Measurements from ENCODE around the gene VIL1. TPM values are rescaled to one million over a fixed set of nuclear protein-coding genes. Genes with fewer than 3 reads are reported as not detected.

The VIL1 gene
- total RNA-seq, 2 donors from 2014 or later = 15.3 to 15.8 TPM

DNA sequence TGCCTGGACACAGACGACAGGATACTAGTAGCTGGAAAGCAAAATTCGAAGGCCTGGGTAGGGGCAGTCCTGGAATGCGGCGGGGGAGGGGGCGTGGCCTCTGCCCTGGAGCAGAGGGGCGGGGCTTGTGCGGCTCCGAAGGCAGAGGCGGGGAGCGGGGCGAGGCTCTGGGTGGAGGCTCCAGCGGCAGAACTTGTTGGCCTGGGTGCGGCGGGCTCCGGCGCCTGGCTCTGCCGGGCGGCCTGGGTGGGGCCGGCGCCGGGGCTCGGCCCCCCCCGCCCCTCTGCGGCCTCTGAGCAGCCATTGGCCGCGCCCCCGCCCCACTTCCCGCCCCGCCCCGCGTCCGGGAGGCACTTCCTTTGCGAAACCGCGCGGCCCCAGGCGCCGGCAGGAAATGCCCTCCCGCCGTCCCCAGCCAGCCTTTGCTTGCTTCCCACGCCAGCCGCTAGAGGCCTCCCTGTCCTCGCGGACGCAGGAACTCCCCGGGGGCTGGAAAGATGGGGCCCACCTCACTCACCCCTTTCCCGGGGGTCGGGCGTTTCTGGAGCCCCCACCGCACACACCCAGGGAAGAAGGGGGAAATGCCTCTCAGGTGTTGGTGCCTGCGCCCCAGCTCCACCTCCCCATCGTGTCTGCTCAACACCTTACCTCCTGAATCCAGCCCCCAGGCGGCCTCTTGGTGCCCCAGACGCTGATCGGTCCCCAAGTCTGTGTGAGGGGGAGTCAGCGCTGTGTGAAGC lies 12.5 kb upstream of the VIL1 start:
- peak overlapping the region; percentile 59 to 87 (median 83) for H3K27ac ChIP-seq
- intact Hi-C loops (cut with DNase I) = no loop called here
- ATAC-seq (peak; percentile 92), DNase-seq (peak; percentile 97 to 98 (median 97))
- no peak overlapping the region for H3K4me3 ChIP-seq
- TF ChIP-seq POLR2A (IDR thresholded peaks at IDR 0.05) = peak; percentile 47 to 65 (median 53)
- TF ChIP-seq, protein P1, sequence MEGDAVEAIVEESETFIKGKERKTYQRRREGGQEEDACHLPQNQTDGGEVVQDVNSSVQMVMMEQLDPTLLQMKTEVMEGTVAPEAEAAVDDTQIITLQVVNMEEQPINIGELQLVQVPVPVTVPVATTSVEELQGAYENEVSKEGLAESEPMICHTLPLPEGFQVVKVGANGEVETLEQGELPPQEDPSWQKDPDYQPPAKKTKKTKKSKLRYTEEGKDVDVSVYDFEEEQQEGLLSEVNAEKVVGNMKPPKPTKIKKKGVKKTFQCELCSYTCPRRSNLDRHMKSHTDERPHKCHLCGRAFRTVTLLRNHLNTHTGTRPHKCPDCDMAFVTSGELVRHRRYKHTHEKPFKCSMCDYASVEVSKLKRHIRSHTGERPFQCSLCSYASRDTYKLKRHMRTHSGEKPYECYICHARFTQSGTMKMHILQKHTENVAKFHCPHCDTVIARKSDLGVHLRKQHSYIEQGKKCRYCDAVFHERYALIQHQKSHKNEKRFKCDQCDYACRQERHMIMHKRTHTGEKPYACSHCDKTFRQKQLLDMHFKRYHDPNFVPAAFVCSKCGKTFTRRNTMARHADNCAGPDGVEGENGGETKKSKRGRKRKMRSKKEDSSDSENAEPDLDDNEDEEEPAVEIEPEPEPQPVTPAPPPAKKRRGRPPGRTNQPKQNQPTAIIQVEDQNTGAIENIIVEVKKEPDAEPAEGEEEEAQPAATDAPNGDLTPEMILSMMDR (IDR thresholded peaks at IDR 0.05) = peak; percentile 61 to 94 (median 91)
- H3K9me3 ChIP-seq = no peaks in the 10 kb centered on the region
- H3K27me3 ChIP-seq = no peaks in the 10 kb centered on the region
- peaks cover 7 to 14% of the 10 kb centered on the region in 2 donors for H3K36me3 ChIP-seq (replicated peaks in 1 of 2; ENCODE audit: insufficient read depth in 1 of 2, low read depth in 2 of 2)
- 0% methylated on average over 11 to 45 of the region's 56 CpGs for WGBS, 2 donors
- peaks cover 49% of the 10 kb centered on the region for H3K4me1 ChIP-seq

DNA sequence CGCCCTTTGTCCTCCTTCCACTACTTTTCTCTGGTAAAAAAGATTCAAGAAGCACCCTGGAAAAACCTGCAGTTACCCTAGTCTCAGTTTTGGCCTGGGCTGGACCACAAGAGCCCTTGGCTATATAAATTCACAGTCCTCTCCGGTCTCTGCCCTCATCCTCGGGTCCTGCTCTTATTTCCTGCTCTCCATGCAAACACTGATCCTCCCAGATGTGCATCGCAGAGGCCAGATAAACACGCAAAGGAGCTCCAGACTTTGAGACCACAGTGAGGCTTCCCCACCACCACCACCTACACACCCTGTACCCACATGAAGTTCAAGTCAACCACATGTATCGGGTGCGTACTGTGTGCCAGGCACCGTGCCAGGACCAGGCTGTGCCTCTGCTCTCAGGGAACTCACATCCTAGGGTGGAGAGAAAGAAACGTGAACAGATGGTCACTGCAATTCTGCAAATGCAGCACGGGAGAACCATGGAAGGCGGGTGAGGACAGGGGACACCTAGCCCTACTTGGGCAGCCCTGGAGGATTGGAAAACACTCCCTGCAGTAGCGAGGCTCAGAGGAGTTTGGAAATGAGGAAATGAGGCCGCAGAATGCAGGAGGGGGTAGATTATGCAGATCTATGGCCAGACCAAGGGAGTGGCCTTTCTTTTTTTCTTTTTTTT lies 11.8 kb upstream of the VIL1 start:
- peak; percentile 20 for ATAC-seq
- peak overlapping the region; percentile 59 to 87 (median 83) for H3K27ac ChIP-seq
- H3K36me3 ChIP-seq (replicated peaks in 1 of 2; ENCODE audit: insufficient read depth in 1 of 2, low read depth in 2 of 2) = peaks cover 7 to 12% of the 10 kb centered on the region in 2 donors
- DNase-seq = peak; percentile 73 to 82 (median 79)
- WGBS, 2 donors = 11 to 12% methylated on average over 13 of the region's 13 CpGs
- no peaks in the 10 kb centered on the region for H3K9me3 ChIP-seq
- no peaks in the 10 kb centered on the region for H3K27me3 ChIP-seq
- TF ChIP-seq POLR2A (IDR thresholded peaks at IDR 0.05) = peak; percentile 2 to 48 (median 35)
- TF ChIP-seq, protein P1 (IDR thresholded peaks at IDR 0.05) = no peak
- intact Hi-C loops (cut with DNase I) = no loop called here
- H3K4me3 ChIP-seq = no peak overlapping the region
- H3K4me1 ChIP-seq = peaks cover 42% of the 10 kb centered on the region

DNA sequence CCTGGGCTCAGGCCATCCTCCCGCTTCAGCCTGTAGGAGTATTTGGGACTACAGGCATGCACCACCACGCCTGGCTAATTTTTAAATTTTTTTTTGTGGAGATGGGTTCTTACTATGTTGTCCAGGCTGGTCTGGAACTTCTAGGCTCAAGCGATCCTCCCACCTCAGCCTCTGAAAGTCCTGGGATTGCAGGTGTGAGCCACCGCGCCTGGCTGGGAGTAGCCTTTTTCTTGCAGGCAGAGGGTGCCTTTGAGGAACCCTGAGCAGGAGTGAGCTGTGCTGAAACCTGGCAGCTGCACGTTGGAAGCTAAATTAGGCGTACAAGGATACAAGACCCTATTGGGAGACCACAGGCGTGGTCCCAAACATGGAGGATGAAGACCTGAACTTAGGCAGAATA lies 11.2 kb upstream of the VIL1 start:
- WGBS, 2 donors = 80 to 82% methylated on average over 6 to 8 of the region's 8 CpGs
- TF ChIP-seq, protein P1 (IDR thresholded peaks at IDR 0.05) = no peak
- no peak for TF ChIP-seq POLR2A (IDR thresholded peaks at IDR 0.05)
- no peak overlapping the region for H3K4me3 ChIP-seq
- DNase-seq (no peak), ATAC-seq (no peak)
- peaks cover 6 to 7% of the 10 kb centered on the region in 2 donors for H3K36me3 ChIP-seq (replicated peaks in 1 of 2; ENCODE audit: insufficient read depth in 1 of 2, low read depth in 2 of 2)
- intact Hi-C loops (cut with DNase I) = no loop called here
- H3K9me3 ChIP-seq = no peaks in the 10 kb centered on the region
- H3K27me3 ChIP-seq = no peaks in the 10 kb centered on the region
- no peak overlapping the region for H3K27ac ChIP-seq
- peaks cover 36% of the 10 kb centered on the region for H3K4me1 ChIP-seq

DNA sequence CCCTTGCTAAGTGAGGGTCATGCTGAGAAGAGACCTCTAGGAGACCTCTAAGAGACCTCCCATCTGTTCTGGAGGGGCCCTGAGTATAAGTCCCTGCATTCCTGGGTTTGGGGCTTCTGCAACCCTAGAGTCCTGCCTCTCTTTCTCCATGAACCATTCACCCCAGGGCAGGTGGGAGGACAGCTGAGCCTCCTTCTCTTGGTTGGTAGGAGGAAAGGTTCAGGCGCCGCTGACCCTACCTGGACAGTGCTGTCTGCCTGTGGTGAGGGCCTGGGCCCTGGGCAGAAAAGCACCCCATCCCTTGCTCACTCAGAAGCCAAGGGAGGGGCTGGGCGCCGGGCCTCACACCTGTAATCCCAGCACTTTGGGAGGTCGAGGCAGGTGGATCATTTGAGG lies 604 bp upstream of the VIL1 start:
- Histone ChIP-seq H3K27me3 (no peaks in the 10 kb centered on the region), H3K9me3 (no peaks in the 10 kb centered on the region), H3K36me3 (replicated peaks in 1 of 2; ENCODE audit: insufficient read depth in 1 of 2, low read depth in 2 of 2) (no peaks in the 10 kb centered on the region), H3K4me1 (peaks cover 39% of the 10 kb centered on the region), H3K4me3 (no peak overlapping the region), H3K27ac (peak overlapping the region in 3 of 4 donors; percentile 53 to 79 (median 64))
- TF ChIP-seq POLR2A (IDR thresholded peaks at IDR 0.05) = no peak
- TF ChIP-seq, protein P1 (IDR thresholded peaks at IDR 0.05) = no peak
- WGBS, 2 donors = 86% methylated on average over 5 of the region's 5 CpGs; no CpG with 5 or more reads in 1 of the 2 donors
- ATAC-seq (no peak), DNase-seq (no peak)
- intact Hi-C loops (cut with DNase I) = loop anchor here (10.0 kb wide), 2 partner anchors 46 to 226 kb away; no protein-coding TSS in a partner anchor
